Measurements from ENCODE around the gene CDYL.

Gene CDYL

DNA sequence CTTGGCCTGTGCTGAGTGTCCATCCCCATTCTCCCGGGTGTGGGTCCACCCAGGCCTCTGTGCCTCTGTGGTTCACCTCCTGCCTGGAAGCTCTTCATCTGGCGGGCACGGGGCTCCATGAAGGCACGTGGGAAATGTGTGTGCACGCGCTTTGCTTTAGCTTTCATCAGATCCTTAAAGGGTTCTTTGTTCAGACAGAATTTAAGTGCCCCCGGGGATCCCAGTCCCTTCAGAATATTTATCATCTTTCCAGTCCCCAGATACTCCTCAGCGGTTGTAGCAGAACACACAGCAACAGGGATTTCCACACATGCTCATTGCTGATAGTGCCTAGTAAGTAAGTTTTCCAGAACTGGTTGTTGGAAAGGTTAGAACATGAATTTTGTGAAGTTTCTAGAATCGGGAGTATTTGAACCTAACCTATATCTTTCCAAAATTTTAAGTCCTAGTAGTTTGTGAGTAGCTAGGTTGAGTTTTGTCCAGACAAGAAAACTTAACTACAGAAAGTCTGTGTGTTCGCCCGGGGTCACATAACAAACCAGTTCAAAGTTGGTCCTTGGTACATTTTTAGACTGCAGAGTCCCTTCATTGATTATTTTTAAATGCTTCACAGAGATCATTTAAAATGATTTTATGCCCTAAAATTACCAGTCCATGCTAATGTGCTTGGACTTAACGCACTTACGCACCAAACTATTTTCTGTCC is 159.9 kb downstream of the CDYL start:
- peaks cover 11% of the 10 kb centered on the region for H3K79me2 ChIP-seq
- H3K27me3 ChIP-seq (ENCODE audit: control insufficient read depth, insufficient read depth, low read length): no peaks in the 10 kb centered on the region
- H3K4me2 ChIP-seq (ENCODE audit: low read length): peak overlapping the region; percentile 34
- no peaks in the 10 kb centered on the region for H3K9me3 ChIP-seq (ENCODE audit: control insufficient read depth, low read length)
- TF ChIP-seq CTCF (IDR thresholded peaks at IDR 0.05): no peak
- H3K27ac ChIP-seq: no peak overlapping the region
- peaks cover 11% of the 10 kb centered on the region for H3K4me1 ChIP-seq
- no peaks in the 10 kb centered on the region for H3K36me3 ChIP-seq (ENCODE audit: control insufficient read depth, insufficient read depth, low read length)
- H3K9ac ChIP-seq: no peak overlapping the region
- H3K4me3 ChIP-seq (ENCODE audit: low read depth, low read length): no peak overlapping the region
- H2AFZ ChIP-seq: no peak overlapping the region

GRCh38 chr6:4936681-4937041 is 160.5 kb downstream of the CDYL start:
- peak; percentile 67 for TF ChIP-seq CTCF (IDR thresholded peaks at IDR 0.05)
- peak overlapping the region; percentile 34 for H3K4me2 ChIP-seq (ENCODE audit: low read length)
- no peak overlapping the region for H2AFZ ChIP-seq
- no peak overlapping the region for H3K27ac ChIP-seq
- H3K79me2 ChIP-seq: peaks cover 6% of the 10 kb centered on the region
- no peak overlapping the region for H3K9ac ChIP-seq
- no peaks in the 10 kb centered on the region for H3K9me3 ChIP-seq (ENCODE audit: control insufficient read depth, low read length)
- H3K4me1 ChIP-seq: peaks cover 7% of the 10 kb centered on the region
- no peaks in the 10 kb centered on the region for H3K27me3 ChIP-seq (ENCODE audit: control insufficient read depth, insufficient read depth, low read length)
- no peaks in the 10 kb centered on the region for H3K36me3 ChIP-seq (ENCODE audit: control insufficient read depth, insufficient read depth, low read length)
- H3K4me3 ChIP-seq (ENCODE audit: low read depth, low read length): no peak overlapping the region

DNA sequence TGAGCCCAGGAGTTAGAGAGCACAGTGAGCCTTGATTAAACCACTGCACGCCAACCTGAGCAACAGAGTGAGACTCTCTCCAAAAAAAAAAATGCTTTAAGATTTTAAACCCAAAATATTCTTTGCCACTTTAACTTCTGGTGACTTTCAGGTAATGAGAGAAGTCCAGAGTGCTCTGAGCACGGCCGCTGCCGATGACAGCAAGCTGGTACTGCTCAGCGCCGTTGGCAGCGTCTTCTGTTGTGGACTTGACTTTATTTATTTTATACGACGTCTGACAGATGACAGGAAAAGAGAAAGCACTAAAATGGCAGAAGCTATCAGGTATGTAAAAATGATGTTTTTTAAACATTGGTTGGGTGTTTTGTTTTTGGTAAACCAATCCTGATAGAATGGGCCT is 161.2 kb downstream of the CDYL start:
- no peak overlapping the region for H3K9ac ChIP-seq
- no peak overlapping the region for H2AFZ ChIP-seq
- H3K36me3 ChIP-seq (ENCODE audit: control insufficient read depth, insufficient read depth, low read length): no peaks in the 10 kb centered on the region
- H3K9me3 ChIP-seq (ENCODE audit: control insufficient read depth, low read length): no peaks in the 10 kb centered on the region
- TF ChIP-seq CTCF (IDR thresholded peaks at IDR 0.05): no peak
- H3K4me3 ChIP-seq (ENCODE audit: low read depth, low read length): no peak overlapping the region
- H3K27ac ChIP-seq: no peak overlapping the region
- H3K4me2 ChIP-seq (ENCODE audit: low read length): no peak overlapping the region
- no peaks in the 10 kb centered on the region for H3K79me2 ChIP-seq
- H3K27me3 ChIP-seq (ENCODE audit: control insufficient read depth, insufficient read depth, low read length): no peaks in the 10 kb centered on the region
- peaks cover 7% of the 10 kb centered on the region for H3K4me1 ChIP-seq

GRCh38 chr6:4939241-4939640 is 163.0 kb downstream of the CDYL start:
- H3K4me3 ChIP-seq (ENCODE audit: low read depth, low read length): no peak overlapping the region
- no peak overlapping the region for H2AFZ ChIP-seq

More at GRCh38 chr6:4939241-4939640, 163.0 kb downstream of the CDYL start:
- Histone ChIP-seq H3K36me3 (ENCODE audit: control insufficient read depth, insufficient read depth, low read length) (no peaks in the 10 kb centered on the region), H3K27ac (no peak overlapping the region), H3K4me1 (peaks cover 24% of the 10 kb centered on the region), H3K4me2 (ENCODE audit: low read length) (no peak overlapping the region), H3K9me3 (ENCODE audit: control insufficient read depth, low read length) (no peaks in the 10 kb centered on the region), H3K9ac (no peak overlapping the region), H3K27me3 (ENCODE audit: control insufficient read depth, insufficient read depth, low read length) (no peaks in the 10 kb centered on the region), H3K79me2 (no peaks in the 10 kb centered on the region)
- no peak for TF ChIP-seq CTCF (IDR thresholded peaks at IDR 0.05)
